HCT116 (cell line): ENCODE results near the gene N4BP2. TPM values are rescaled to one million over a fixed set of nuclear protein-coding genes. Genes with fewer than 3 reads are reported as not detected.
"Not testable (repeated sequence)": the region's sequence is repeated elsewhere in the genome, so short reads cannot be mapped to it uniquely, and the experiment has no call there.

Source experiments
- ATAC-seq: fragments of 200-7000 bp; cut with Tn5 transposase; 2 replicates; pipeline ENCODE4 v1.9.1; 2020; ENCODE audit warnings: mild to moderate bottlenecking, moderate library complexity
- BruUV-seq: library from RNA; stranded (reverse); fragments of 400-500 nt; replicated peaks from 2 replicates; lab custom pipeline; 2021; lab: Mats Ljungman, UMichigan
- CTCF ChIA-PET: fragments of 300-600 bp; sonication (Branson Sonifier 250); formaldehyde crosslinking; loops from one replicate; lab custom pipeline; 2021; ENCODE audit warnings: antibody characterized with exemption; lab: Charles Lee
- POLR2A ChIA-PET: fragments of 300-600, 350-600 bp; sonication (Branson Sonifier 250); formaldehyde crosslinking; loops from one replicate; lab custom pipeline; 2021; ENCODE audit warnings: antibody characterized with exemption; lab: Charles Lee
- RAD21 ChIA-PET, 2 experiments: fragments of 300-600 bp; sonication (Branson Sonifier 250); formaldehyde crosslinking; loops; one replicate each; lab custom pipeline; 2023; ENCODE audit warnings: low total read pairs in 2 of 2; ENCODE audit not compliant: uncharacterized antibody in 2 of 2, unreplicated experiment in 2 of 2, low non-redundant PET in 1 of 2; lab: Charles Lee
- DNase-seq: peaks from one replicate; pipeline ENCODE4 v3.0.0-alpha.2; 2010; ENCODE audit warnings: low read depth, low spot score
- H2AFZ ChIP-seq: fragments of 200-600 bp; shearing (Covaris generic), sonication (generic); 2 replicates; pipeline ENCODE4 v1.6.1; 2017; ENCODE audit warnings: low read depth, mixed run types, mixed read lengths, antibody characterized with exemption, low read length; ENCODE audit not compliant: poor library complexity, severe bottlenecking
- H3K27ac ChIP-seq: 2 replicates; pipeline ENCODE4 v1.5.1; 2012; ENCODE audit warnings: low read depth, low read length
- H3K27me3 ChIP-seq: fragments of 200-600 bp; sonication (generic); 2 replicates; pipeline ENCODE4 v1.6.1; 2016; ENCODE audit warnings: mixed run types, low read length, mixed read lengths; ENCODE audit not compliant: insufficient read depth
- H3K36me3 ChIP-seq, 2 experiments: fragments of 200-500 bp in 1 of 2; fragments of 200-600 bp in 1 of 2; sonication (Bioruptor generic) in 1 of 2; sonication (generic) in 1 of 2; 2 replicates each; pipeline versions ENCODE4 v1.5.1 to v1.6.1; 2014 to 2016; ENCODE audit warnings: low read length in 2 of 2, inconsistent platforms in 1 of 2, mixed read lengths in 1 of 2, mixed run types in 1 of 2; ENCODE audit not compliant: insufficient read depth in 2 of 2, control insufficient read depth in 1 of 2
- H3K4me1 ChIP-seq, 2 experiments: fragments of 200-600 bp in 1 of 2; sonication (generic) in 1 of 2; 2 replicates each; pipeline versions ENCODE4 v1.5.1 to v1.6.1; 2012 to 2017; ENCODE audit warnings: low read length in 2 of 2, inconsistent platforms in 1 of 2, mild to moderate bottlenecking in 1 of 2, mixed read lengths in 1 of 2, mixed run types in 1 of 2, moderate library complexity in 1 of 2; ENCODE audit not compliant: insufficient read depth in 2 of 2, control insufficient read depth in 1 of 2
- H3K4me2 ChIP-seq: fragments of 200-600 bp; sonication (generic); 2 replicates; pipeline ENCODE4 v1.6.1; 2017; ENCODE audit warnings: mixed run types, low read length, mixed read lengths
- H3K4me3 ChIP-seq, 2 experiments: fragments of 200-600 bp in 1 of 2; sonication (generic) in 1 of 2; replicated peaks in 1 of 2; 2 replicates each; pipeline ENCODE4 v1.5.1; 2011 to 2016; ENCODE audit warnings: low read length in 2 of 2, control low read depth in 1 of 2, low read depth in 1 of 2, mild to moderate bottlenecking in 1 of 2, mixed read lengths in 1 of 2, mixed run types in 1 of 2
- H3K79me2 ChIP-seq: fragments of 200-600 bp; sonication (generic); 2 replicates; pipeline ENCODE4 v1.6.1; 2017; ENCODE audit warnings: mild to moderate bottlenecking, mixed run types, low read length, moderate library complexity, mixed read lengths; ENCODE audit not compliant: insufficient read depth
- H3K9ac ChIP-seq: fragments of 200-600 bp; sonication (generic); 2 replicates; pipeline ENCODE4 v1.6.1; 2016; ENCODE audit warnings: low read length, mixed read lengths
- H3K9me2 ChIP-seq: fragments of 200-600 bp; sonication (generic), shearing (Covaris generic); 2 replicates; pipeline ENCODE4 v1.6.1; 2017; ENCODE audit warnings: mixed run types, mild to moderate bottlenecking, moderate library complexity; ENCODE audit not compliant: insufficient read depth
- H3K9me3 ChIP-seq, 2 experiments: fragments of 200-500 bp in 1 of 2; fragments of 200-600 bp in 1 of 2; sonication (Bioruptor generic) in 1 of 2; sonication (generic) in 1 of 2; 2 replicates each; pipeline ENCODE4 v1.6.1; 2014 to 2017; ENCODE audit warnings: low read length in 2 of 2, mixed read lengths in 2 of 2, inconsistent platforms in 1 of 2, low read depth in 1 of 2, mild to moderate bottlenecking in 1 of 2, mixed run types in 1 of 2, moderate library complexity in 1 of 2; ENCODE audit not compliant: control insufficient read depth in 1 of 2, insufficient read depth in 1 of 2
- H4K20me1 ChIP-seq: fragments of 200-600 bp; sonication (generic), shearing (Covaris generic); 2 replicates; pipeline ENCODE4 v1.6.1; 2017; ENCODE audit warnings: mixed run types, mild to moderate bottlenecking, moderate library complexity; ENCODE audit not compliant: insufficient read depth
- CBX3 ChIP-seq: IDR thresholded peaks from 2 replicates; pipeline ENCODE4 v1.6.1; 2012; ENCODE audit warnings: low read depth
- CEBPB ChIP-seq: IDR thresholded peaks from 2 replicates; pipeline ENCODE4 v1.6.1; 2012; ENCODE audit warnings: low read depth
- EGR1 ChIP-seq: IDR thresholded peaks from 2 replicates; pipeline ENCODE4 v1.6.1; 2012; ENCODE audit warnings: low read depth
- ELF1 ChIP-seq: IDR thresholded peaks from 2 replicates; pipeline ENCODE4 v1.6.1; 2012; ENCODE audit warnings: low read depth, borderline replicate concordance
- EZH2 ChIP-seq: fragments of 200-600 bp; sonication (generic); IDR thresholded peaks from 2 replicates; pipeline ENCODE4 v1.6.1; 2017; ENCODE audit warnings: antibody characterized with exemption, mixed run types
- EZH2phosphoT487 ChIP-seq: fragments of 200-600 bp; IDR thresholded peaks from 2 replicates; pipeline ENCODE4 v1.6.1; 2018; ENCODE audit warnings: antibody characterized with exemption, borderline replicate concordance
- FOSL1 ChIP-seq: IDR thresholded peaks from 2 replicates; pipeline ENCODE4 v1.6.1; 2012; ENCODE audit warnings: low read depth
- JUND ChIP-seq: IDR thresholded peaks from 2 replicates; pipeline ENCODE4 v1.6.1; 2012
- POLR2A ChIP-seq: IDR thresholded peaks from 2 replicates; pipeline ENCODE4 v1.7.0; 2011; ENCODE audit warnings: borderline replicate concordance; ENCODE audit not compliant: insufficient read depth, insufficient read length; ENCODE audit errors: extremely low read depth
- POLR2AphosphoS5 ChIP-seq: IDR thresholded peaks from 2 replicates; pipeline ENCODE4 v1.6.1; 2011; ENCODE audit warnings: mild to moderate bottlenecking, low read depth, low read length, moderate library complexity
- RAD21 ChIP-seq: IDR thresholded peaks from 2 replicates; pipeline ENCODE4 v1.6.1; 2012; ENCODE audit warnings: low read depth, mild to moderate bottlenecking
- SIN3A ChIP-seq: IDR thresholded peaks from 2 replicates; pipeline ENCODE4 v1.6.1; 2012; ENCODE audit warnings: low read depth
- SP1 ChIP-seq: IDR thresholded peaks from 2 replicates; pipeline ENCODE4 v1.6.1; 2012; ENCODE audit warnings: low read depth
- SRF ChIP-seq: IDR thresholded peaks from 2 replicates; pipeline ENCODE4 v1.6.1; 2012; ENCODE audit warnings: low read depth
- YY1 ChIP-seq: IDR thresholded peaks from 2 replicates; pipeline ENCODE4 v1.6.1; 2011; ENCODE audit warnings: low read length, low read depth, moderate library complexity, mild to moderate bottlenecking; ENCODE audit not compliant: insufficient replicate concordance; ENCODE audit errors: extremely low read depth
- ZFX ChIP-seq: fragments of 450-650 bp; IDR thresholded peaks from 2 replicates; pipeline ENCODE4 v1.6.1; 2017
- ZNF274 ChIP-seq: fragments of 200-500 bp; sonication (Bioruptor generic); IDR thresholded peaks from 2 replicates; pipeline ENCODE4 v1.6.1; 2014; ENCODE audit warnings: mild to moderate bottlenecking, low read depth, low read length, inconsistent platforms
- intact Hi-C: fragments of 100-400 bp; cut with micrococcal nuclease; formaldehyde crosslinking; loops from 2 replicates; pipeline ENCODE4 v1.10.0; 2022
- total RNA-seq: library from RNA; stranded (reverse); gene quantifications from one replicate; pipeline ENCODE4 v1.2.1, GENCODE V29; 2021; ENCODE audit not compliant: unreplicated experiment
- TF ChIP-seq, protein P1 (sequence below): IDR thresholded peaks from 2 replicates; pipeline ENCODE4 v1.6.1; 2012
- TF ChIP-seq, protein P2 (sequence below): IDR thresholded peaks from 2 replicates; pipeline ENCODE4 v1.6.1; 2011; ENCODE audit warnings: mild to moderate bottlenecking, low read length, moderate library complexity; ENCODE audit not compliant: insufficient replicate concordance; ENCODE audit errors: extremely low read depth
- TF ChIP-seq, protein P3 (sequence below), 3 experiments: fragments of 200-600 bp in 1 of 3; sonication (generic) in 1 of 3; IDR thresholded peaks in 2 of 3; conservative IDR thresholded peaks in 1 of 3; 2 replicates each; pipeline ENCODE4 v1.5.1; 2012 to 2017; ENCODE audit warnings: low read depth in 2 of 3, low read length in 2 of 3, antibody characterized with exemption in 1 of 3, borderline replicate concordance in 1 of 3, control low read depth in 1 of 3, mild to moderate bottlenecking in 1 of 3, mixed read lengths in 1 of 3, mixed run types in 1 of 3, moderate library complexity in 1 of 3; ENCODE audit not compliant: insufficient read depth in 1 of 3

Gene N4BP2
- total RNA-seq, 1 experiment from 2014 or later = 7.0 TPM

DNA sequence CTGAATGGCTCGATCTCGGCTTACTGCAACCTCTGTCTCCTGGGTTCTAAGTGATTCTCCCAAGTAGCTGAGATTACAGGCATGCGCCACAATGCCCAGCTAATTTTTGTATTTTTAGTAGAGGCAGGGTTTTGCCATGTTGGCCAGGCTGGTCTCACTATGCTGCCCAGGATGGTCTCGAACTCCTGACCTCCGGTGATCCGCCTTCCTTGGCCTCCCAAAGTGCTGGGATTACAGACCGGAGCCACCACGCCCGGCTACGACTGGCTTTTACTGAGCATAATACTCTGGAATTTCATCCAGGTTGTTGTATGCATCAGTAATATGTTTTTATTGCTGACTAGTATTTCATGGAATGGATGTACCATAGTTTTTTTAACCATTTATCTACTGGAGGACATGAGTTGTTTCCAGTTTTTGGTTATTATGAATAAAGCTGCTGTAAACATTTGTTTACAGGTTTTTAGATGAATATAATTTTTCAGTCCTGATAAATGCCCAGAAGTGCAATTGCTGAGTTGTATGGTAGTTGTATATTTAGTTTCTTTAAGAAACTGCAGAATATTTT lies 31.2 kb downstream of the N4BP2 start:
- H3K36me3 ChIP-seq = no peaks in the 10 kb centered on the region
- H3K9me2 ChIP-seq = no peaks in the 10 kb centered on the region
- H2AFZ ChIP-seq = no peak overlapping the region
- no peaks in the 10 kb centered on the region for H3K4me1 ChIP-seq
- no peak overlapping the region for H3K9ac ChIP-seq
- H3K27me3 ChIP-seq = no peaks in the 10 kb centered on the region
- ChIA-PET RAD21 (interaction anchor here in 1 of 2 experiments (0.7 kb wide), 1 partner anchor 33 kb away, joined by 5 read pairs; no protein-coding TSS in a partner anchor), CTCF (no interaction called here), POLR2A (no interaction called here)
- H3K79me2 ChIP-seq = no peaks in the 10 kb centered on the region; the same call in 1 of the 2 replicates
- no peak for TF ChIP-seq SP1
- TF ChIP-seq SIN3A = no peak
- TF ChIP-seq RAD21 = no peak
- TF ChIP-seq, protein P1, sequence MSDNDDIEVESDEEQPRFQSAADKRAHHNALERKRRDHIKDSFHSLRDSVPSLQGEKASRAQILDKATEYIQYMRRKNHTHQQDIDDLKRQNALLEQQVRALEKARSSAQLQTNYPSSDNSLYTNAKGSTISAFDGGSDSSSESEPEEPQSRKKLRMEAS = no peak
- TF ChIP-seq POLR2AphosphoS5 = no peak
- no peak for TF ChIP-seq ELF1
- TF ChIP-seq ZNF274 = no peak
- no peak for TF ChIP-seq EZH2phosphoT487
- TF ChIP-seq, protein P2, sequence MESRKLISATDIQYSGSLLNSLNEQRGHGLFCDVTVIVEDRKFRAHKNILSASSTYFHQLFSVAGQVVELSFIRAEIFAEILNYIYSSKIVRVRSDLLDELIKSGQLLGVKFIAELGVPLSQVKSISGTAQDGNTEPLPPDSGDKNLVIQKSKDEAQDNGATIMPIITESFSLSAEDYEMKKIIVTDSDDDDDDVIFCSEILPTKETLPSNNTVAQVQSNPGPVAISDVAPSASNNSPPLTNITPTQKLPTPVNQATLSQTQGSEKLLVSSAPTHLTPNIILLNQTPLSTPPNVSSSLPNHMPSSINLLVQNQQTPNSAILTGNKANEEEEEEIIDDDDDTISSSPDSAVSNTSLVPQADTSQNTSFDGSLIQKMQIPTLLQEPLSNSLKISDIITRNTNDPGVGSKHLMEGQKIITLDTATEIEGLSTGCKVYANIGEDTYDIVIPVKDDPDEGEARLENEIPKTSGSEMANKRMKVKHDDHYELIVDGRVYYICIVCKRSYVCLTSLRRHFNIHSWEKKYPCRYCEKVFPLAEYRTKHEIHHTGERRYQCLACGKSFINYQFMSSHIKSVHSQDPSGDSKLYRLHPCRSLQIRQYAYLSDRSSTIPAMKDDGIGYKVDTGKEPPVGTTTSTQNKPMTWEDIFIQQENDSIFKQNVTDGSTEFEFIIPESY = no peak
- no peak for TF ChIP-seq CEBPB
- TF ChIP-seq CBX3 = no peak
- TF ChIP-seq POLR2A = no peak
- no peak for TF ChIP-seq EGR1
- no peak for TF ChIP-seq YY1
- TF ChIP-seq EZH2 = no peak
- no peak for TF ChIP-seq SRF
- TF ChIP-seq JUND = no peak
- TF ChIP-seq, protein P3, sequence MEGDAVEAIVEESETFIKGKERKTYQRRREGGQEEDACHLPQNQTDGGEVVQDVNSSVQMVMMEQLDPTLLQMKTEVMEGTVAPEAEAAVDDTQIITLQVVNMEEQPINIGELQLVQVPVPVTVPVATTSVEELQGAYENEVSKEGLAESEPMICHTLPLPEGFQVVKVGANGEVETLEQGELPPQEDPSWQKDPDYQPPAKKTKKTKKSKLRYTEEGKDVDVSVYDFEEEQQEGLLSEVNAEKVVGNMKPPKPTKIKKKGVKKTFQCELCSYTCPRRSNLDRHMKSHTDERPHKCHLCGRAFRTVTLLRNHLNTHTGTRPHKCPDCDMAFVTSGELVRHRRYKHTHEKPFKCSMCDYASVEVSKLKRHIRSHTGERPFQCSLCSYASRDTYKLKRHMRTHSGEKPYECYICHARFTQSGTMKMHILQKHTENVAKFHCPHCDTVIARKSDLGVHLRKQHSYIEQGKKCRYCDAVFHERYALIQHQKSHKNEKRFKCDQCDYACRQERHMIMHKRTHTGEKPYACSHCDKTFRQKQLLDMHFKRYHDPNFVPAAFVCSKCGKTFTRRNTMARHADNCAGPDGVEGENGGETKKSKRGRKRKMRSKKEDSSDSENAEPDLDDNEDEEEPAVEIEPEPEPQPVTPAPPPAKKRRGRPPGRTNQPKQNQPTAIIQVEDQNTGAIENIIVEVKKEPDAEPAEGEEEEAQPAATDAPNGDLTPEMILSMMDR (IDR thresholded peaks at IDR 0.05 in 2 of 3, conservative IDR thresholded peaks at IDR 0.05 in 1 of 3; ENCODE audit: borderline replicate concordance in 1 of 3, insufficient read depth in 1 of 3, low read depth in 2 of 3, low read length in 2 of 3) = no peak
- TF ChIP-seq ZFX = no peak
- TF ChIP-seq FOSL1 = no peak
- no peak overlapping the region for H3K4me3 ChIP-seq
- no peaks in the 10 kb centered on the region for H4K20me1 ChIP-seq
- no TSS peak for BruUV-seq
- intact Hi-C loops = no loop called here
- no peak for DNase-seq
- no peak for ATAC-seq
- H3K4me2 ChIP-seq = no peak overlapping the region
- no peak overlapping the region for H3K27ac ChIP-seq
- H3K9me3 ChIP-seq = no peaks in the 10 kb centered on the region

DNA sequence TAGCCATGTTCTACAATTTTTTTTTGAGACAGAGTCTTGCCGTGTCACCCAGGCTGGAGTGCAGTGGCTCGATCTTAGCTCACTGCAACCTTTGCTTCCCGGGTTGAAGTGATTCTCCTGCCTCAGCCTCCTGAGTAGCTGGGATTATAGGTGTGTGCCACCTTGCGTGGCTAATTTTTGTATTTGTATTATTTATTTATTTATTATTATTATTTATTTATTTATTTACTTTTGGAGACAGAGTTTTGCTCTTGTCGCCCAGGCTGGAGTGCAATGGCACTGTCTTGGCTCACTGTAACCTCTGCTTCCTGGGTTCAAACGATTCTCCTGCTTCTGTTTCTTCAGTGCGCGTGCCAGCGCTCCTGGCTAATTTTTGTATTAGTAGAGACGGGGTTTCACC lies 36.8 kb downstream of the N4BP2 start:
- BruUV-seq, H3K9me3 ChIP-seq, H2AFZ ChIP-seq, RAD21 ChIA-PET, H4K20me1 ChIP-seq, H3K4me1 ChIP-seq, DNase-seq, CTCF ChIA-PET, POLR2A ChIA-PET, H3K27me3 ChIP-seq, H3K27ac ChIP-seq, H3K4me2 ChIP-seq, intact Hi-C loops, H3K36me3 ChIP-seq, H3K4me3 ChIP-seq, H3K79me2 ChIP-seq, H3K9me2 ChIP-seq, H3K9ac ChIP-seq, ATAC-seq: not testable (repeated sequence)
